WTC11 (cell line): ENCODE results near the gene FZD7.

ENCODE experiments used
- CTCF ChIP-seq: fragments of 200-600 bp; IDR thresholded peaks from 2 replicates; pipeline ENCODE4 v1.8.0; 2022; ENCODE audit warnings: antibody characterized with exemption
- FOXP4 ChIP-seq: sonication (generic); formaldehyde crosslinking; IDR thresholded peaks from 2 replicates; pipeline ENCODE4 v1.8.0; 2022; ENCODE audit warnings: mild to moderate bottlenecking, missing genetic modification reagents
- JUN ChIP-seq: sonication (generic); formaldehyde crosslinking; IDR thresholded peaks from 2 replicates; pipeline ENCODE4 v1.8.0; 2023; ENCODE audit warnings: mild to moderate bottlenecking, missing genetic modification reagents
- MXD4 ChIP-seq: fragments of 250-450 bp; sonication (Bioruptor Pico); IDR thresholded peaks from 2 replicates; pipeline ENCODE4 v1.8.0; 2021; ENCODE audit warnings: mild to moderate bottlenecking, moderate library complexity, borderline replicate concordance
- SMAD3 ChIP-seq: sonication (generic); formaldehyde crosslinking; IDR thresholded peaks from 2 replicates; pipeline ENCODE4 v1.8.0; 2022; ENCODE audit warnings: missing genetic modification reagents, mild to moderate bottlenecking, borderline replicate concordance
- TEAD4 ChIP-seq: sonication (generic); formaldehyde crosslinking; IDR thresholded peaks from 2 replicates; pipeline ENCODE4 v1.8.0; 2022; ENCODE audit warnings: mild to moderate bottlenecking, missing genetic modification reagents
- TP53 ChIP-seq: sonication (generic); formaldehyde crosslinking; IDR thresholded peaks from 2 replicates; pipeline ENCODE4 v1.8.1; 2023; ENCODE audit warnings: mild to moderate bottlenecking, missing genetic modification reagents

GRCh38 chr2:202040079-202040844, 6.6 kb downstream of the FZD7 start:
- TF ChIP-seq TEAD4 (CRISPR knock-in tag) (no peak), SMAD3 (CRISPR knock-in tag) (no peak), CTCF (no peak), MXD4 (CRISPR knock-in tag) (no peak), TP53 (CRISPR knock-in tag) (no peak), FOXP4 (no peak), JUN (CRISPR knock-in tag) (no peak)
